ENCODE measurements around the gene ZBTB5.
"Not testable (repeated sequence)": the region's sequence is repeated elsewhere in the genome, so short reads cannot be mapped to it uniquely, and the experiment has no call there.

Gene ZBTB5

DNA sequence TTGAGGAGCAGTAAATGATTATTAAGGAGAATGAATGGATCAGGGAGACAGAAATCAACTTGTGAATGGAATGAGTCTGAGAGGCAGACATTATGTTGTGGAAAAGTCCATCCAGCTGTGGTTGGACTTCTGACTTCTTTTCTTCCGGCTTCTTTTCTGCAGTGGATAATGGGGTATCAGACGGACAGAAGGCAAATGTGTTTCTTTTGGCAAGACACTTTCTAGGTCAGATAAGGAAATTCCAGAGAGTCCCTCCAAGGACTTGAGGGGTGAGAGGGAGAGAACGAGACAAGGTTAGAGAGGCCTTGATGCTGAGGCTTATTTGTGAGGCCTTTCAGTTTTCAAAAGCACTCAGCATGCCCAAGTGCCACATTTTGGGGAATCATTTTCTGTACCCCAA is 59.9 kb downstream of the ZBTB5 start:
- DNase-seq (ENCODE audit: low read depth) = no peak

DNA sequence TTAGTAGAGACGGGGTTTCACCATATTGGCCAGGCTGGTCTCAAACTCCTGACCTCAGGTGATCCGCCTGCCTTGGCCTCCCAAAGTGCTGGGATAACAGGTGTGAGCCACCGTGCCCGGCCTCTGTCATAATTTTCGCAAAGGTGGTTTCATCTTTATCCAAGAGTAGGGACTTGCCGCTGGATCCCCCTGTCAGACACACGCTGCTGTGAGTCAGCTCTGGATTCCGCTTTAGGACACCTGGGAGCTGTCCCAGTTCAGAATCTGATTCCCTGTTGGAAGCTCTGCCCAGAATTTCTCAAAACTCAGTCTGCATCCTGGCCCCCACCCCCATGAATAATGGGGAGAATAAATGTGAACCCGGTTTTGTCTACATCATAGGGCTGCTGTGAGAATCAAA is 60.7 kb downstream of the ZBTB5 start:
- no peak for DNase-seq (ENCODE audit: low read depth)

DNA sequence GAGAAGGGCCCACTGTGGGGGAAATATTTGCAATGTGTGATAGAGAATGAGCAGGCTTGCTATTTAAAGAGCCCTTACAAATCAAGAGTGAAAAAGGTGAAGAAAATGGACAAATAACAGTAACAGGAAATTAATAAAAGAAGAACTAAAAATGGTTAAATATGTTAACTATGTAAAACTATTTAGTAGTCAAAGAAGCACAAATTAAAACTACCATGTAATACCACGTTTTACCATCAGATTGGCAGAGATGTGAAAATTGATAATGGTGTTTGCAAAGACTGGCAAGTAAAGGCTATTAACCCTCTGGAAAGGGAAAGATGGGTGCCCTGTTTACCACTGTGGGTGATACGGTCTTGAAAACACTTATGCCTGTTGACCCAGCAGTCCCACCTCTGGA is 65.9 kb downstream of the ZBTB5 start:
- no peak for DNase-seq (ENCODE audit: low read depth)

DNA sequence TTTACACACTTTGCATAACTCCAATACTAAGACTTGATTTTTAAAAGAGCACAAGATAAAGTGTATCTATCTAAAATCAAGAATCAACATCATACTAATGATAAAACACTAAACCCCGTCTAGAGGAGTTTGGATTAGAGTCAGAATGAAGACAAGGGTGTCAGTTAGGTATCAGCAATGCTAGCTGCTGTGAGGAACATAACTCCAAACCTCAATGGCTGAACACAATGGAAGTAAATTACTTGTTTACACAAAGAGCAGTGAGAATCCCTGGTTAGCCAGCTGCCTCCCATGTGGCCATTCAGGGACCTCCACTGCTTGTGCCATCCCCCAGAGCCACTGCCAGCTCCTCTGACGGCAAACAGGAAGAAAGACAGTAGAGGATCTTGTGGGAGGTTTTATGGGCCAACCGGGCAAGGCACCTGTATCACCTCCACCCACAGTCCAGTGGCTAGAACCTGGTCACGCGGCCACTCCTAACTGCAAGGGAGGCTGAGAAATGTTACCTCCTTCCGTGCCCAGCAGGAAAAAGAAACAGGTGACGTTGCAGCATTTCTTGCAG is 66.7 kb downstream of the ZBTB5 start:
- DNase-seq (ENCODE audit: low read depth) = no peak

DNA sequence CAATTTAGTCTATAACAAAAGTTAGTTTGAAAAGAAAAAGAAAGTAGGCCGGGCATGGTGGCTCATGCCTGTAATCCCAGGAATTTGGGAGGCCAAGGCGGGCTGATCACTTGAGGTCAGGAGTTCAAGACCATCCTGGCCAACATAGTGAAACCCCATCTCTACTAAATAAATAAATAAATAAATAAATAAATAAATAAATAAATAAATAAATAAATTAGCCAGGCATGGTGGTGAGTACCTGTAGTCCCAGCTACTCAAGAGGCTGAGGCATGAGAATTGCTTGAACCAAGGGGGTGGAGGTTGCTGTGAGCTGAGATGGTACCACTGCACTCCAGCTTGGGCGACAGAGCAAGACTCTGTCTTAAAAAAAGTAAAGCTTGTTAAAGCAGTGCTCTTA is 67.3 kb downstream of the ZBTB5 start:
- DNase-seq (ENCODE audit: low read depth) = not testable (repeated sequence)

DNA sequence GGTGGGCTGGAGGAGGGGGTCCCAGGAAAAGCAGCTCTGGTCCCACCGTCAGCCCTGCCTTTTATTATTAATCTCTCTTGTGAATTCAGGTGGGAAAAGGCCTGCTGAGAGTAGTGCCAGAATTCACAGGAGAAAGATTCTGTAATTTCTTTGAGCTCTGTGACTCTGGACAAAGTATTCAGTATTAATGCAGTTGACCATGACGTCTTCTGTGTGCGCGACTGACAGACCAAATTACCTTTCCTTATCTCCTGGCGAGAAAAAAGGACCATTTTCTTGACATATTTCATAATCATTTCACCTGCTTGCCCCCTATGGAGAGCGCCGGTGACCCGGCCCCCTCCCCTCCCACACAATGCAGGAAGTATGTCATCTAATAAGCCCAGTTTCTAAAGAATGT is 69.6 kb downstream of the ZBTB5 start:
- no peak for DNase-seq (ENCODE audit: low read depth)

DNA sequence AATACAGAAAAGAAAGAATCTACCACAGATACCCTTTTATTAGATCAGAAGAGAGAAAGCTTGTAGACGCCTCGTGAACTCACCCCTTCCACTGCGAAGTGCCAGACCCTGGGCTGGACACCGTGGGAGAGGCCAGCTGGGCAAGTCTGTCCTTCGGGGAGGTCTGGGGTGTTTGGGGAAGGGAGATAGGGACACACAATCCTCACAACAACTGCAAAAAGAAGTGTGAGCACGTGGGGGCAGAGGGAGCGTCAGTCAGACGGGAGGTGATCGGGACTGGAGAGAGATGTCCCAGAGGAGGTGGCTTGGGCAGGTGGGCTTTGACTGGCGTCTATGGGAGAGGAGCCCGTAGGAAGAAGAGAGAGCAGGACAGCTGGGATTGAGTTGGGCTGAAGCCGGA is 70.0 kb downstream of the ZBTB5 start:
- no peak for DNase-seq (ENCODE audit: low read depth)

DNA sequence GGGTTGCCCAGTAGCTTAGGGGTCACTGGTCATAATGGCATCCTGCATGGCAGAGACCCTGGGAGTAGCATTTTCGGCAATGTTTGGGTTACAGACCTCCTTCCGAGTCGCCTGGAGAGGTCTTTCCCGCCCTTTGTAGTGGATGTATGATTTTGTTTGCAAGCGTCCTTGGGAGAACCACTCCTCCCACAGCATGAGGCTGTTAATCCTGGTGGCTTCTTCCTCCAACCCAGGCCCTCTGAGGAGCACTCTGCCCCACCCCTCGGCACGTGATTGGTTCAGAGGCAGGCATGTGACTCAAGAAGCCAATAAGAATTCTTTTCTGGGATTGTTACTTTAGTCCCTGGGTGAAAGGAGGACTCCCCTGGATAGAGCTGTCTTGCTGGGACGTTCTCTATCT is 73.0 kb downstream of the ZBTB5 start:
- no peak for DNase-seq (ENCODE audit: low read depth)

DNA sequence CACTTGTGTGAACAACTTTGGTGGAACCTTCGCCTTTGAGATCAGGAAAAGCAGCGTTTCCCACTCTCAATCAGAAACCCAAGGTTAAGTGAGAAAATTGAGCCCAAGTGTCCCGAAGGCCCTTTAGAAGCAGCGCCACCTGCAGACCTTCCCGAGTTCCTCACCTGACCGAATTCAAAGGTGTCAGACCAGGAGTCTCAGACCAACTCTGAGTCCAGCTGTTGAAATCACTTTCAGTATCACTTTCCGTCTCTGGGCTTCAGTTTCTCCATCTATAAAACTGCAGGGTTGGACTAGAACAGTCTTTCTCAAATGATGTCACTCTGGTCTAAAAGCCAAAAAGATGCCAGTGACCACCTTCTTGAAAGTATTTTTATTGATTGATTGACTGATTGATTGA is 74.5 kb downstream of the ZBTB5 start:
- no peak for DNase-seq (ENCODE audit: low read depth)

Data from T-helper 22 cell (primary cell).